HepG2 (cell line): ENCODE data around the gene SAMD10. TPM values are rescaled to one million over a fixed set of nuclear protein-coding genes. Genes with fewer than 3 reads are reported as not detected.

Experiments
- ARID4A ChIP-seq: sonication (generic); formaldehyde crosslinking; IDR thresholded peaks from 2 replicates; pipeline ENCODE4 v1.5.0; 2020; ENCODE audit warnings: mild to moderate bottlenecking, missing genetic modification reagents, borderline replicate concordance
- FOXA3 ChIP-seq: IDR thresholded peaks from 2 replicates; pipeline ENCODE4 v1.6.1; 2016; ENCODE audit warnings: missing genetic modification reagents, missing compliant biosample characterization
- HIC2 ChIP-seq: sonication (generic); formaldehyde crosslinking; IDR thresholded peaks from 2 replicates; pipeline ENCODE4 v1.9.0; 2022; ENCODE audit warnings: low read depth, missing genetic modification reagents
- LRRFIP1 ChIP-seq: sonication (generic); formaldehyde crosslinking; conservative IDR thresholded peaks from 2 replicates; pipeline ENCODE4 v1.4.0; 2020; ENCODE audit warnings: missing genetic modification reagents
- MEIS1 ChIP-seq: sonication (generic); formaldehyde crosslinking; IDR thresholded peaks from 2 replicates; pipeline ENCODE4 v1.9.0; 2021; ENCODE audit warnings: mild to moderate bottlenecking, missing genetic modification reagents, moderate library complexity, borderline replicate concordance
- NFE2L1 ChIP-seq: sonication (generic); formaldehyde crosslinking; IDR thresholded peaks from 2 replicates; pipeline ENCODE4 v1.4.0; 2020; ENCODE audit warnings: missing genetic modification reagents, mild to moderate bottlenecking, borderline replicate concordance
- PAX8 ChIP-seq: sonication (generic); formaldehyde crosslinking; IDR thresholded peaks from 2 replicates; pipeline ENCODE4 v1.8.0; 2022; ENCODE audit warnings: mild to moderate bottlenecking, missing genetic modification reagents, borderline replicate concordance
- TCF7L2 ChIP-seq: IDR thresholded peaks from 2 replicates; pipeline ENCODE4 v1.6.1; 2011; ENCODE audit warnings: mild to moderate bottlenecking, low read depth, low read length, moderate library complexity
- U2AF2 ChIP-seq: fragments of 200-400 bp; formaldehyde crosslinking; IDR thresholded peaks from 2 replicates; pipeline ENCODE4 v1.6.1; 2017; ENCODE audit warnings: low read depth, mild to moderate bottlenecking, low read length
- USF2 ChIP-seq, 2 experiments: sonication (generic) in 1 of 2; formaldehyde crosslinking in 1 of 2; IDR thresholded peaks; 2 replicates each; pipeline versions ENCODE4 v1.5.1 to v1.6.1; 2011 to 2020; ENCODE audit warnings: borderline replicate concordance in 1 of 2, low read depth in 1 of 2, low read length in 1 of 2, mild to moderate bottlenecking in 1 of 2, missing genetic modification reagents in 1 of 2, moderate library complexity in 1 of 2
- ZFP82 ChIP-seq: sonication (generic); formaldehyde crosslinking; IDR thresholded peaks from 2 replicates; pipeline ENCODE4 v1.5.1; 2020; ENCODE audit warnings: mild to moderate bottlenecking, missing genetic modification reagents, borderline replicate concordance
- ZNF597 ChIP-seq: sonication (generic); formaldehyde crosslinking; IDR thresholded peaks from 2 replicates; pipeline ENCODE4 v1.5.0; 2020; ENCODE audit warnings: missing genetic modification reagents
- ZNF83 ChIP-seq: sonication (generic); formaldehyde crosslinking; IDR thresholded peaks from 2 replicates; pipeline ENCODE4 v1.4.0; 2020; ENCODE audit warnings: missing genetic modification reagents, mild to moderate bottlenecking, borderline replicate concordance
- ZNF850 ChIP-seq: sonication (generic); formaldehyde crosslinking; conservative IDR thresholded peaks from 2 replicates; pipeline ENCODE4 v1.9.0; 2021; ENCODE audit warnings: mild to moderate bottlenecking, missing genetic modification reagents
- polyA plus RNA-seq, 8 experiments: library from polyadenylated mRNA; depleted of rRNA in 3 of 8; stranded (reverse) in 7 of 8; unstranded in 1 of 8; fragments of >200 nt; fragmentation: Illumina TruSeq in 4 of 8; extraction: Trizol in 4 of 8; gene quantifications; 2 replicates each; pipeline versions ENCODE4 v1.2.1 to v1.2.3, GENCODE V29; 2011 to 2016; ENCODE audit warnings: low read depth in 4 of 8, missing spikeins in 1 of 8, mixed read lengths in 1 of 8; ENCODE audit not compliant: insufficient read depth in 1 of 8
- total RNA-seq, 5 experiments: library from RNA; depleted of rRNA; stranded (reverse); fragments of >200 nt; fragmentation: Illumina TruSeq; extraction: Trizol; gene quantifications; 2 replicates each; pipeline ENCODE4 v1.2.3, GENCODE V29; 2016; ENCODE audit warnings: low read depth in 1 of 5

Gene SAMD10
- total and polyA plus RNA-seq, 2 of the 13 experiments (the other 11 are each of a cell fraction or from before 2014, with no cell fraction given) = 6.1 to 11.0 TPM

- no peak; the same call in none of the 2 replicates for TF ChIP-seq ZNF597
- no peak for TF ChIP-seq TCF7L2
- peak; percentile 99 for TF ChIP-seq ARID4A (CRISPR knock-in tag)
- no peak; the same call in 1 of the 2 replicates for TF ChIP-seq ZFP82 (CRISPR knock-in tag)
- TF ChIP-seq ZNF83 = peak; percentile 94; the same call in 1 of the 2 replicates
- no peak for TF ChIP-seq U2AF2
- no peak; the same call in 1 of the 2 replicates for TF ChIP-seq LRRFIP1 (CRISPR knock-in tag)
- peak; percentile 90 for TF ChIP-seq NFE2L1 (CRISPR knock-in tag)
- TF ChIP-seq ZNF850 (CRISPR knock-in tag) = peak; percentile 97
- TF ChIP-seq USF2 (IDR thresholded peaks at IDR 0.05; ENCODE audit: low read depth, low read length) = peak; percentile 76
- peak; percentile 91 for TF ChIP-seq USF2 (CRISPR knock-in tag; IDR thresholded peaks at IDR 0.05; ENCODE audit: borderline replicate concordance)
- TF ChIP-seq FOXA3 (CRISPR knock-in tag) = peak; percentile 65
- peak; percentile 99 for TF ChIP-seq PAX8 (CRISPR knock-in tag)
- 0 out of 2 replicates have a peak, but pooled peaks have one; percentile 44 for TF ChIP-seq HIC2 (CRISPR knock-in tag)
- TF ChIP-seq MEIS1 (CRISPR knock-in tag) = peak; percentile 99
Measured at GRCh38 chr20:63955827-63956663, 23.4 kb downstream of the SAMD10 start, which contains the start of gene UCKL1 (continued).
